MG63 (cell line): ENCODE measurements around the gene ZFP3. TPM values are rescaled to one million over a fixed set of nuclear protein-coding genes. Genes with fewer than 3 reads are reported as not detected.
"Not testable (repeated sequence)": the region's sequence is repeated elsewhere in the genome, so short reads cannot be mapped to it uniquely, and the experiment has no call there.

ENCODE experiments used
- DNase-seq: peaks from one replicate; pipeline ENCODE4 v3.0.0-alpha.2; 2020
- H3K27me3 ChIP-seq: fragments of 250-450 bp; sonication (Bioruptor Pico); 2 replicates; pipeline ENCODE4 v1.5.1; 2020; ENCODE audit warnings: mild to moderate bottlenecking, moderate library complexity
- H3K36me3 ChIP-seq: fragments of 250-450 bp; sonication (Bioruptor Pico); 2 replicates; pipeline ENCODE4 v1.5.1; 2020; ENCODE audit warnings: mild to moderate bottlenecking, moderate library complexity
- H3K4me3 ChIP-seq: fragments of 250-450 bp; sonication (Bioruptor Pico); 2 replicates; pipeline ENCODE4 v1.5.1; 2020; ENCODE audit warnings: mild to moderate bottlenecking, moderate library complexity
- H3K9me3 ChIP-seq: fragments of 250-450 bp; sonication (Bioruptor Pico); 2 replicates; pipeline ENCODE4 v1.5.1; 2020; ENCODE audit warnings: mild to moderate bottlenecking, moderate library complexity
- total RNA-seq: library from RNA; depleted of rRNA; stranded (reverse); fragments of >200 nt; shearing (Covaris generic); gene quantifications from 2 replicates; pipeline ENCODE4 v1.2.3, GENCODE V29; 2014; ENCODE audit warnings: low replicate concordance

The ZFP3 gene
- total RNA-seq, 1 experiment from 2014 or later, result 0.40 TPM

DNA sequence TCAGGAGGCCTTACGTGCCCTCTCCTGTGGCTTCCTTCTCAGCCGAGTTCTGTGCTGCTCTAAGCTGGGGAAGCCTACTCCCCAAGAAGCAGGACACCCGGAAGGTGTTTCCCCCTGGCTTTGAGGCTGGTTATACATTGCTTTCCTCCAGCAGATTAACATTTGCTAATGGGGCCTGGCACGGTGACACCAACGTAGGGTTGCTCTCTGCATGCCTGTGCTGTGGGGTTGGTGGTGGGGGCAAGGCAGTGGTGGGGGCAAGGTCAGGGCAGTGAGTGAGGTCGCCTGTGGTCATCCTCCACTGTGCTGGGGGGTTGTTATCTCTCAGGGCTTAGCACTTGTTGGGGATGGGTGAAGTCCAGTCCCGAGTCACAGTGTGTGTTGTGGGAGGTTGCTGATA, 41.8 kb downstream of the ZFP3 start:
- Histone ChIP-seq H3K4me3 (no peak overlapping the region), H3K9me3 (no peaks in the 10 kb centered on the region), H3K27me3 (no peaks in the 10 kb centered on the region), H3K36me3 (no peaks in the 10 kb centered on the region)
- no peak for DNase-seq

DNA sequence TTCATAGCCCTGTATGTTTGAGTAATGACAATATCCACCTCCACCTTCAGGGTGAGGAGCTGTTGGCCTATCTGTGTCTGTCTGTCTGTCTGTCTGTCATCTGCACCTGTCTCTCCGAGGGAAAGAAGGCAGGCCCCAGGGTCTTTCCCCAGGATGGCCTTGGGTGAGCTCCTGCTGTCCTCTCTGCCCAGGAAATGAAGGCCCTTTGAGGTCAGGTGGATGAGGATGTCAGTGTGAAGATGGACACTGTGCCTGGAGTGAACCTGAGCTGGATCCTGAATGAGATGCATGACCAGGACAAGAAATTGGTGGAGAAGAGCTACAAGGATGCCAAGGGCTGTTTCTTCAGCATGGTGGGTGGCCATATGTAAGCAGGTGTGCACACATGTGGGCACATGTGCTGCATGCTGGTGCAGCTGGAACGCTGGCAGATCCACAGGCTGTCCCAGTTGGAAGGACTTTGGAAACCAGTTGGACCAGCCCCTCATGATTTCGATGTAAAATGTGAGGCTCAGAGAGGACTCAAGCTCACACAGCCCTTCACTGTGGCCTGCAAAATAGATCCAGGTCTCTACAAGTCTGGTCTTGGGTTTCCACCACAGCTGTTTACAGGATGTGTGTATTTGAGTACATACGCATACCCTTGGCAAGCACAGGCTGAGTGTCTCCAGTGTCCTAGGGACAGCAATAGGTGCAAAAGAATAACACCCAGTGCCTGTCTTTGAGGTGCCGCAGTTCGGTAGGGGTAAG, 42.3 kb downstream of the ZFP3 start:
- not testable (repeated sequence) for H3K4me3 ChIP-seq, H3K9me3 ChIP-seq, H3K36me3 ChIP-seq, H3K27me3 ChIP-seq, DNase-seq

DNA sequence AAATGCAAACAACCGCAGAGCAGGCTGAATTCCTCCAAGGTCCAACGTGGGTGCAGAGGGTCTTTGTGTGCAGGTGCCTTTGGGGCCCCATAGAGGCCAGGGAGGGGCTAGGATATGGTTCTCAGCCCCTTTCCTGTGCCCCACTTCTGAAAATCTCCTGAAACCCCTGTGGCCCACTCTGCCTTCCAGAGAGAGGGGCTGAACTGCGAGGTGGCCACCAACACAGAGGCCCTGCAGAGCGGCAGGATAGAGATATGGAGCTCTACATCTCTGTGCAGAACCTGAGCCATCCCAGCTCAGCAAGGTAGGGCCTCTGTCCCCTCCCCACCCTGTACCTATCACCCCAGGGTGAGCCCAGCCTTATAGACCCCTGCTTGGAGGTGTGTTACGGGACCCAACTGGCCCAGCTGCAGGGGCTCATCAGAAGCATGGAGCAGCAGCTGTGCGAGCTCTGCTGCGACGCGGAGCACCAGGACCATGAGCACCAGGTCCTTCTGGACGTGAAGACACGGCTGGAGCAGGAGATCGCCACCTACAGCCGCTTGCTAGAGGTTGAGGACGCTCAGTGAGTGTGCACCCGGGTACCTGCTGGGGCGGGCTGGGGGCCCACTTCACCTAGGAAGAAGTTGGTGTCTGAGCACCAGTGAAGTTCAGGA, 43.0 kb downstream of the ZFP3 start:
- H3K36me3 ChIP-seq, result no peaks in the 10 kb centered on the region
- H3K9me3 ChIP-seq, result no peaks in the 10 kb centered on the region
- H3K27me3 ChIP-seq, result no peaks in the 10 kb centered on the region
- DNase-seq, result no peak
- H3K4me3 ChIP-seq, result no peak overlapping the region

DNA sequence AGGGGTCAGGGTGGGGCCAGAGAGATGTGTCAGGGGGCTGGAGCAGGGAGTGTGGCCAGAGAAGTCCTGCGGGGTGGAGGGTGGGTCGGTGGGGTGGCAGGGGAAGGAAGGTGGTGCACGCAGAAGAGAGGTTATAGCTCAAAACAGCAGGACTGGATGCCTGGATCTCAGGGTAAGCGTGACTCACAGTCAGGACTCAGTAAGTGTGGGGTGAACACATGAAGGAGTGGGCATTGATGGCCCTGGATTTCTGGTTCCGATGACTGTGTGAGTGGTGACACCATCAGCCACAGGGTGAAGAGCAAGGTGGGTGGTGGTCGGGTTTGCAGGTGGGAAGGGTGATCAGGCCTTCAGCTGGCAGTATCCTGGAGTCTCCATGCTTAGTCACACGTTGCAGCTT, 43.8 kb downstream of the ZFP3 start:
- DNase-seq, H3K4me3 ChIP-seq, H3K36me3 ChIP-seq, H3K9me3 ChIP-seq, H3K27me3 ChIP-seq: not testable (repeated sequence)

DNA sequence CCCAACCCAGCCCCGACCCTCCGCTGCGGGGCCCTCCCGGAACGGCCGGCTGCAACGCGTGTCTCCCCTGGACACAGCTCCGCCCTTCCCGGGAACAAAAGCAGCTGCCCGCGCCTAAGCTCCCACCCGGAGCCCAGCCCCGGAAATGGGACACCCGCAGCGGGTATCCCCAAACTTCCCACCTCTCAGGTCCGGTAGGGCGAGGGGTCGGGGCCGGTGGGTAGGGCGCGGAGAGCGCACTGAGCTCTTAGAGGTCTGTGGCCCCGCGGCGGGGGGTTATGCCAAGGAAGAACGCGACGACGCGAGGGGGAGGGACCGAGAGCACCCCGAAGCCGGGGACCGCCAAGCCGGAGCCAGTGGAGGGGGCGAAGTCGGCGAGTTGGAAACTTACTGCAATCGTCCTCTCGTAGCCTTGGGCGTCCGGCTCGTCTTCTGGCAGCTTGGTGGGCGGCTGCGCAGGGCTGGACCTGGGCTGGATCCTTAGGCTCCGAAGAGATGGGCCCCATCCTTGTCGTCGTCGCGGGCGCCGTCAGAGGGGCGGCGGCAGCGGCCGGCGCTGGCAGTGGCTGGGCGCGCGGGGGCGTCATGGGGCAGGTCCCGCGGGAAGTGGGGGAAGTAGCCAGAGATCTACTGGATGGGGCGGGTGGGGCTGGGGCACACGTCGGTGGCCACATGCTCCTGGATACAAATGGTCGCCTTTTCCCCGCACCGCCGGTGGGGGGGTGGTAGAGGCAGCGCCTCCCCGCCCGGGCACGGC, 44.5 kb downstream of the ZFP3 start:
- Histone ChIP-seq H3K9me3 (no peaks in the 10 kb centered on the region), H3K4me3 (peak overlapping the region; percentile 34), H3K36me3 (no peaks in the 10 kb centered on the region), H3K27me3 (no peaks in the 10 kb centered on the region)
- DNase-seq, result peak; percentile 13

DNA sequence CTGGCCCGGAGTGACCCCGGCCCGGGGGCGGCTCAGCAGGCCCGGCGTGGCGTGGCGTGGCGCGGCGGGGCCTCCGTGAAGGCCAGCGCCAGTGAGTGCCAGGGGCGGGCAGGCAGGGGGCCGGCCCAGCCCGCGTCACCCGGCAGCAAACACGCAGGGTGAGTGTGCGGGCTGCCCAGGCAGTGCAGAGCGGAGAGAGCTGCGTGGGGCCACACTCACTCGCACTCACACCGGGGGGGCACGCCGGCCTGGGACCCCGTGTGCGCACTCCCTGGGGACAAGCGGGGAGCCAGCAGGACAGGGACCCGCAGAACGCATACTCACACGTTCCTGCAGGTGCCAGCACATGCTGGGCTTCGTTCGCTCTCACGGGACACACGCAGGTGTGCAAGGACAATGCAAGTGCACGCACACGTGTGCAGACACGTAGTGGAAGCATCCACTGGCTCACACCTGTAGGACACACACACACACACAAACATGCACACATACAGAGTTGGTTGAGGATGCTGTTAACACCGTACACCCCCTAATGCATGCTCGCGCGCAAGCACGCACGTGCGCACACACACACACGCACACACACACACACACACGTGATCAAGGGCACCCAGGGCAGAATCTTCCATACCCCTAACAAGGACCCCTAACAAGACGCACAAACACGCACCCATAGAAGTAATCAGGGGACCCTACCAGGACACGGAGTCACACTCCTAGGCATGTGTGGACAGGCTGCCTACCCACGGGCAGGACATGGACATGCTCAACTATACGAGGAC, 45.3 kb downstream of the ZFP3 start:
- Histone ChIP-seq H3K36me3 (no peaks in the 10 kb centered on the region), H3K9me3 (no peaks in the 10 kb centered on the region), H3K27me3 (no peaks in the 10 kb centered on the region), H3K4me3 (no peak overlapping the region)
- no peak for DNase-seq

DNA sequence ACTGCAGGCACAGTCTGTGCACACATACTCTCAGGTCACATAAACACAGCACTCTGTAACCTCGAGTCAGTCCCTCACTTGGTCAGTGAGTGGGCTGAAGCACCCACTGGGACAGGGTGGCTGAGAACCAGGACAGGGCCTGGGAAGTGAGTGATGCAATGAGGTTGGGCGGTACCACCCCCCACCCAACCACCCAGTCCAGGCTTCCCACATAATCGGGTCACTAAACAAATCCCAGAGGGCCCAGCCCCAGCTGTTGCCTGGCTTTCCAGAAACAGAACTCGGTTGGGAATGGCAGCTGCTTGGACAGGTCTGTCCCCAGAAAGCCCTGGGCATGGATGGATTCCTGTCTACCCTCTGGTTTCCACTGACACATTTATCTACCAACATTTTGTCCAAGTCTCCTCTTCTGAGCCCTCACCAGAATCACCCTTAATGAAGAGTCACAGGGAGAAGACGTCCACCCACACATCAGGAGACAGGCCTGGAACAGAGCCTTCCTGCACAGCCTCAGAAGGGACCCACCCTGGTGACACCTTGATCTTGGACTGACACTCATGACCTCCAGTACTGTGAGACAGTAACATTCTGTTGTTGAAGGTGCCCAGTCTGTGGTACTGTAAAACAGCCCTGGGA, 46.0 kb downstream of the ZFP3 start:
- not testable (repeated sequence) for H3K9me3 ChIP-seq, DNase-seq

DNA sequence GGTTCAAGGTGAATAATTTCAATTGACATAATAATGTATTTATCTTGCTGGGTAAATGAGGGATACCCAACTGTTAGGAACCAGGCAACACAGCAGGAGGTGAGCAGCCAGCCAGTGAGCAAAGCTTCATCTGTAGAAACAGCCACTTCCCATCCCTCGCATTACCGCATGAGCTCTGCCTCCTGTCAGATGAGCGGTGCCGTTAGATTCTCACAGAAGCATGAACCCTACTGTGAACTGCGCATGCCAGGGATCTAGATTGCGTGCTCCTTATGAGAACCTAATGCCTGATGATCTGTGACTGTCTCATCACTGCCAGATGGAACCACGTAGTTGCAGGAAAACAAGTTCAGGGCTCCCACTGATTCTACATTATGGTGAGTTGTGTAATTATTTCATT, 46.6 kb downstream of the ZFP3 start:
- H3K27me3 ChIP-seq, H3K36me3 ChIP-seq, DNase-seq, H3K9me3 ChIP-seq, H3K4me3 ChIP-seq: not testable (repeated sequence)

More for the DNA sequence above, 46.0 kb downstream of the ZFP3 start:
- H3K27me3 ChIP-seq, H3K4me3 ChIP-seq, H3K36me3 ChIP-seq: not testable (repeated sequence)

DNA sequence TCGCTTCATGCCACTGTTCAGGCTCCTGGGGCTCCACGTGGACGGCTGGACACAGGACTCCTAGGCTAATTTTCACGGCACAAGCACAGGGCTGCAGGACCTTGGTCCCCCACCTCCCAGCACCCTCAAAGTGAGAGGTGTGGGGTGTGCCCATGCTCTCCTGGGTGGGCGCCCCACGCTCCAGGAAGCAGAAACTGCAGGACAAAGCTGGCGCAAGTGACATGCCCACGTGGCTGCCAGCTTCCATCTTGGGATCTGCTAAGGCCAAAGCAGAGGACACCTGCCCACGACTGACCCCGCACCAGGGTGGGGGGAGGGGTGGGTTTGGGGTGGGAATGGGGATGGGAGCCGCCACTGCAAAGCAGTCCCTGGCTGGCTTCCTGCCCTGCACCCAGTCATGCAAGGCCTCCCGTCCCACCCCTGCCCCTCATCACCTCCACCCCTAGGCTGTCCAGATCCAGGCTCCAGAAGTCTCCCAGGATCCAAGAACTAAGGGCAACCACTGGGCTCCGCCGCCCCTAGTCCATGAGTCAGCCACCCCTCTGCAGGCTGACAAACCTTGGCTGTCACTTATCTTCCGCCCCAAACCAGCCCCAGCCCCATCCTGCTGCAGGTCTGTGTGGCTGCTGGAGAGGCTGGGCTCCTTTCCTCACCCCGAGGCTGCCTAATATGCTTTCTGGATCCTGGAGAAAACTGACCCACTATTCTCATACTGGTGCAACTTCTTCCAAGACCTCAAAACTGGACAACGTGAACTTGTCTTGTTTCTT, 48.6 kb downstream of the ZFP3 start:
- DNase-seq, result no peak
- Histone ChIP-seq H3K27me3 (no peaks in the 10 kb centered on the region), H3K36me3 (no peaks in the 10 kb centered on the region), H3K4me3 (no peak overlapping the region), H3K9me3 (no peaks in the 10 kb centered on the region)

DNA sequence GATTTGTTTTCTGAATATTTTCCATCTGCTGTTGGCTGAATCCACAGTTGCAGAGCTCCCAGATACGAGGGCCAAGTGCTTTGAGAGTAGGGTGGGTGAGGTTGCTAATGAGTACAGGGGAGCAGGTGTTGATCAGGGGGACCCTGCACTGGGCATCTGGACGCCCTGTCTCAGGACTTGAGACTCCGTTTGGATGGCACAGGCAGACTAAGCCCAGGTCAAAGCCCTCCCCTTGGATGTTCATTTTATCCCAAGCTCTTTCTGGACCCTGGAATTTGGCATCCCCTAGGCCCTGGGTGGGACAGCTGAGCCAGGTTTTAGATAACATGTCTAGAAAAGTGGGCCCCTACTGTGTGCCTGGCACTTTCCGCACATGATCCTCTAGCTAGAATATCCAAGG, 49.6 kb downstream of the ZFP3 start:
- Histone ChIP-seq H3K9me3 (no peaks in the 10 kb centered on the region), H3K36me3 (no peaks in the 10 kb centered on the region), H3K4me3 (no peak overlapping the region), H3K27me3 (no peaks in the 10 kb centered on the region)
- DNase-seq, result no peak

DNA sequence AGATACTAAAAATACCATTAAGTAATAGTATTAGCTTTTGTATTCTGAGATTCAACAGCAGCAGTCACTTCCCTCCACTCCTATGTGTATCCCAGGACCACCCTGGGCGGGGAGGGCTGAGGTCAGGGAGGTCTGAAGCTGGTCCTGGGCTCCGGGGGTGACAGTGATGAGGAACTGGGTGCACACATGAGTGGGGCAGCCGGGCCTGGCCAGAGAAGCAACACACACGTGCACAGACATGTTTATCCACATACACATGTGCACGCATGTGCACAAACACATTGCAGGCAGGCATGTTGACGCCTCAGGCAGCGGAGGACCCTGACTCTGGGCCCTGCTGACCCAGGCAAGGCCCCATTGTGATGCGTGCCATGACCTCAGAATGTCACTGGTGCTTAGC, 50.1 kb downstream of the ZFP3 start:
- not testable (repeated sequence) for H3K9me3 ChIP-seq, H3K27me3 ChIP-seq, H3K36me3 ChIP-seq, H3K4me3 ChIP-seq, DNase-seq

DNA sequence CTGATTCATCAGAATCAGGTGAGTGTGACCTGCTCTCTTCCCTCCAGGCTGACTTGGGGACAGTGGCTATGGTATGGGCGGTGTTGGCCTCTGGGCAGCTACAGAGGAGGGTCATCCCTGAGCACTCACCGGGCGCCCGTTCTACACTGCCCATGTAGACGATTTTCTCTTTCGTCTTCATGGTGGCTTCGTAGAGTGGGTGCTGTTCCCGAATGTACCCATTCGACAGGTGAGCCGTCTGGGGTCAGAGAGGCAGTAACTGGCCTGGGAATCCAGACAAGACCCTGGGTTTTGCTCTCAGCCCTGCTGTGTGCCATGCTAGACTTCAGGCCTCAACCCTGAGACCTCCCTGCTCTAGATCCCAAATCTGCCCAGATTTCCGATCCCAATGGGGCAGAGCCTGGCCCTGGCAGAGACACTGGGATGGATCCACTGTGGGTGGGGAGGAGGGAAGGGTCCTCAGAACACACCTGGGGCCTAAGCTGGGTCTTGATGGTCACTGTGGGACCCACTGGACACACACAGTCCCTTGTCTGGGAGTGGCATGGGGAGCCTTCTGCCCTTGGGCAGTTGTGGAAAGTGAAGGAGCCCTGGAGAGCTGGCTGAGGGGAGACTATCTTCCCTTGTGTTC, 50.8 kb downstream of the ZFP3 start:
- Histone ChIP-seq H3K4me3 (no peak overlapping the region), H3K9me3 (no peaks in the 10 kb centered on the region), H3K27me3 (no peaks in the 10 kb centered on the region), H3K36me3 (no peaks in the 10 kb centered on the region)
- no peak for DNase-seq

DNA sequence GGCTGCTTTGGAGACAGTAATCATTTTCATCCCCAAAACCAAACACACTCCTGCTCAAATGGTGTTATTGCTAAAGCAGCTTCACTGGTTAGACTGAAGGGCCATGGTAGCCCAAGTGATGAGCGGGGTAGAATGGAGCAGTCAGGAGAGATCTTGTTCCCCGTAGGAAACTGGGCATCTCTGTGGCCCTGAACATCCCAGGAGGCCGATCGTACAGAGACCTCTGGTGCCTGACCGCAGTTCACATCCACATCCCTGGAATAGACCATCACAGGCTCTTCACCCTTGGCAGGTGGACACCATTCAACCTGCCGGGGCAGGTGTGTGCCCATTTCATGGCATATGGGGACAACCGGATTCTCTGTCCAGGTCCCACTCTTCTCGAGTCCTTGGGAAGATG, 51.5 kb downstream of the ZFP3 start:
- not testable (repeated sequence) for H3K27me3 ChIP-seq, H3K4me3 ChIP-seq, DNase-seq, H3K36me3 ChIP-seq, H3K9me3 ChIP-seq

DNA sequence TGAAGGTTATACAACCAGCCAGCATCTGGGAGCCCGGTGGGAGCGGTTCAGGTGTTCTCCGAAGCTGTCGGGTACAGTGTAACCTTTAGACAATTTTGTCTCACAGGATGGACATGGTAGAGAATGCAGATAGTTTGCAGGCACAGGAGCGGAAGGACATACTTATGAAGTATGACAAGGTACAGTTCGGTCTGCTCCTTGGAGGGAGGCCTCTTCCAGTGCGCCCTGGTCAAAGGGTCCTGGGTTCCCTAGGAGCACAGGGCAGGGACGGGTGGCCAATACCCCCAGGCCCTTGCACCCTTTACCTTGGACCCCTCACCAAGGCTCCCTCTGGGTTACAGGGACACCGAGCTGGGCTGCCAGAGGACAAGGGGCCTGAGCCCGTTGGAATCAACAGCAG, 52.0 kb downstream of the ZFP3 start:
- not testable (repeated sequence) for H3K27me3 ChIP-seq, DNase-seq, H3K9me3 ChIP-seq, H3K36me3 ChIP-seq, H3K4me3 ChIP-seq

DNA sequence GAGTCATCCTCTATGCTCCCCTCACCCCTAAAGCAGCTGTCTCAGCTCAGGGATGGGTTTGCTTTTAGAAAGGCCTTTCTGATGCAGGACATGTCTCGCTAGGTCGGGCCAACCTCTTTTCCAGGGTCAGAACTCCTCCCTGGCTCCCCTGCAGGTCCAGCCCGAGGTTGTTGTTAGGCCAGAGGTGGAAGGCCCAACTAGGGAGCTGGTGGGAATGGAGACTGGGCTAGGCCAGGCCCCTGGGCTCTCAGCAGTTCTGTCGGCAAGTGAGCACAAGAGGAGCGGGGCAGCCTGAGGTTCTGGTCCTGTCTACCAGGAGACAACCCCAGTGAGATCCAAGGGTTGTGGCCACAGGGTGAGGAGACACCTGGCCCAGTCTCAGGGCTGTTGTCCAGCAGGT, 52.4 kb downstream of the ZFP3 start:
- H3K36me3 ChIP-seq, H3K4me3 ChIP-seq, H3K27me3 ChIP-seq, H3K9me3 ChIP-seq, DNase-seq: not testable (repeated sequence)
